HTERT RPE-1 (cell line): ENCODE results near the gene ZNF692.
"Not testable (repeated sequence)": the region's sequence is repeated elsewhere in the genome, so short reads cannot be mapped to it uniquely, and the experiment has no call there.

ENCODE experiments used
- in situ Hi-C: fragments of 300-500 bp; cut with MboI; formaldehyde crosslinking; loops from 4 replicates; pipeline ENCODE4 v1.14.3; 2020; ENCODE audit warnings: low sequenced_read_pairs

Gene ZNF692

GRCh38 chr1:248850124-248850523 lies 8.8 kb downstream of the ZNF692 start:
- in situ Hi-C loops = no loop called here

DNA sequence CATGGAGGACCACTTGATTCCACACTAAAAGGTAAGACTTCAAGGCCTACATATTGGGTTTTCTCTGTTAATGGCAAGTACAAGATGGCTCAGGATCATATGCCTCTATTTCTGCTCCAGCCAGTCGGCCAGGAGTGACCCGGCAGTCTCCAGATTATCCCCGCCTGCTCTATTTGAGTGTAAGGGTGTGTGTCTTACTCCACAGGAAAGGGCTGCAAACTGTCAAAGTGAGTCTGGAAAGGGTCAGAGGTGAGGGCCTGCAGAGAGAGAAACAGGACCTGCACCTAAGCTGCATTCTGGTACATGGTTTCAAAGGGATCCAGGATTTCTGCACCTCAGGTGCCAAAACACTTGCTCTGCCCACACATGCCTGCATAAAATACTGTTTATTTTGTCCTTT lies 9.2 kb downstream of the ZNF692 start:
- in situ Hi-C loops = no loop called here

GRCh38 chr1:248849152-248849551 lies 9.7 kb downstream of the ZNF692 start:
- in situ Hi-C loops = no loop called here

- in situ Hi-C loops = no loop called here
Measured at GRCh38 chr1:248848602-248849001, 10.3 kb downstream of the ZNF692 start.

GRCh38 chr1:248847956-248848561 lies 10.8 kb downstream of the ZNF692 start:
- in situ Hi-C loops = no loop called here

DNA sequence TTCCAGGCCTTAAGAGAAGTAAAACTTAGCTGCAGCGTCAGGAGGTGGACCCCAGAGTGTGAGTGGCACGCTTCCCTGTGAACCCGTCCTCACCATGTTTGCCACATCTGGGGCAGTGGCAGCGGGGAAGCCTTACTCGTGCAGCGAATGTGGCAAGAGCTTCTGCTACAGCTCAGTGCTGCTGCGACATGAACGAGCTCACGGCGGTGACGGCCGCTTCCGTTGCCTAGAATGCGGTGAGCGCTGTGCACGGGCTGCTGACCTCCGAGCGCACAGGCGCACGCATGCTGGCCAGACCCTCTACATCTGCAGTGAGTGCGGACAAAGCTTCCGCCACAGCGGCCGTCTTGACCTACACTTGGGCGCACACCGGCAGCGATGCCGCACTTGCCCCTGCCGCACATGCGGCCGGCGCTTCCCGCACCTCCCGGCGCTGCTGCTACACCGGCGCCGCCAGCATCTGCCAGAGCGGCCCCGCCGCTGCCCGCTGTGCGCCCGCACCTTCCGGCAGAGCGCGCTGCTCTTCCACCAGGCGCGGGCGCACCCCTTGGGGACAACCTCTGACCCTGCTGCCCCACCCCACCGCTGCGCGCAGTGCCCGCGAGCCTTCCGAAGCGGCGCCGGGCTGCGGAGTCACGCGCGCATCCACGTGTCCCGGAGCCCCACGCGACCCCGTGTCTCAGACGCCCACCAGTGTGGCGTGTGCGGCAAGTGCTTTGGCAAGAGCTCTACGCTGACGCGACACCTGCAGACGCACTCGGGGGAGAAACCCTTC lies 11.5 kb downstream of the ZNF692 start:
- in situ Hi-C loops = no loop called here

GRCh38 chr1:248844526-248844925 lies 14.4 kb downstream of the ZNF692 start:
- in situ Hi-C loops = no loop called here

DNA sequence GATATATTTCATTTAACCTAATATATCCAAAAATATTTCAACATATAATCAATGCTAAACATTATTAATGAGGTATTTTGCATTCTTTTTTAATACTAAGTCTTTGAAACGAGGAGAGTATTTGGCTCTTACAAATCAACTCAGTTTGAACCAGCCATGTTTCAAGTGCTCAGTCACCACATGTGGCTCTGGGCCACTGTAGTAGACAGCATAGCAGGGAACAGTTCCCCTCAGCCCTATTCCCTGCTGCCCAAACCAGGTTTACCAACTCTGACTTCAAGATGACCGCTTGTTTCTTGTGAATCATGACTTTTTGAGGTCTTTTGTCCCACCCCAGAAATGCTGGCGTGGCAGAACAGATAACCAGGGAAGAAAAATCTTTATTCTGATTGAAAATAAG lies 15.2 kb downstream of the ZNF692 start:
- in situ Hi-C loops = no loop called here

DNA sequence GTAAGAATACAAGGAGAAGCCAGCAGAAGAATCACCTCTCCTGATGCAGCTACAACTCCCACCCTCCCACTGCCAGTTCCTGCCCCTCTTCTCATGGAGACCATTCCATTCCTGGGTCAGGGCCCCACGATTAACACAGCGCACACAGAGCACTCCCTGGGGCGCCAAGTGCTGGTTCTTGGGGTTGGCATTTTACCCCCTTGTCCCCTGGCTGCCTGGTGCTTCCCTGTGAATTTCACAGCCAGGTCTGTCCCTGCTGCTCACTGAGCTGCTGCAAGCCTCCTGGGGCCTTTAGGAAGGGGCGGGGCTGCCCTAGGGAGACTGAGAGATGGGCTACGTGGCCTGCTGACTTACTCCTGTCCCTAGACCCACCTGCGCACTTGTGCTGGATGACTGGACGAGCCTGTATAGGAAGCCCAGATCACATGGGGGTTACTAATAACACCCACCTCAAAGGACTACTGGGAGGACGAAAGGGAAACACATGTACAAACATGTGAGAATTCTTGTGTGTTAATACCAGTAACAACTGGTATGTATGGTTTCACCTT lies 16.0 kb downstream of the ZNF692 start:
- in situ Hi-C loops = no loop called here

DNA sequence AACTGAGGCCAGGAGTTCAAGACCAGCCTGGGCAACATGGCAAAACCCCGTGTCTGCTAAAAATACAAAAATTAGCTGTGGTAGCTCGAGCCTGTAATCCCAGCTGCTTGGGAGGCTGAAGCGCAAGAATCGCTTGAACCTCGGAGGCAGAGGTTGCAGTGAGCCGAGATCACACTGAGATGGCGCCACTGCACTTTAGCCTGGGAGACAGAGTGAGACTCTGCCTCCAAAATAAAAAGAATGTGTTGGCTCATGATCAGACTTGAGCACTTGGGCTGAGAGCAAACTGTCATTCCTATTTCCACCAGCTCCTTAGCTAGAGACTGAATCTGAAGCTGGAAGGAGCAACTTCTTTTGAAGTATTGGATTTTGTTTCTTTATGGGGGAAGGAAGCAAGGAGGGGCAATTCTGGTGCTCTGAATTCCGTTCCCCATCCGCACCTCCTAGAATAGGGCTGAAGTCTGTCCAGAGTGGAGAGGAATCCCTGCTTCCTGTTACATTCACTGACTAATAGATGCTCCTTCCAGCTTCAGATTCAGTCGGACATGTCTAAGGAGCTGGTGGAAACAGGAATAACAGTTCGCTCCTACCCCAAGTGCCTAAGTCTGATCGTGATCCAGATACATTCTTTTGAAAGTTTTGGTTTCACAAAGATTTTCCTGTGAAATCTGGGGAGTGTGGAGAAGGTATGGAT lies 17.0 kb downstream of the ZNF692 start:
- in situ Hi-C loops = no loop called here

- in situ Hi-C loops = no loop called here
Measured at GRCh38 chr1:248840946-248841345, 17.9 kb downstream of the ZNF692 start.

GRCh38 chr1:248839168-248839555 lies 19.7 kb downstream of the ZNF692 start:
- in situ Hi-C loops = no loop called here

DNA sequence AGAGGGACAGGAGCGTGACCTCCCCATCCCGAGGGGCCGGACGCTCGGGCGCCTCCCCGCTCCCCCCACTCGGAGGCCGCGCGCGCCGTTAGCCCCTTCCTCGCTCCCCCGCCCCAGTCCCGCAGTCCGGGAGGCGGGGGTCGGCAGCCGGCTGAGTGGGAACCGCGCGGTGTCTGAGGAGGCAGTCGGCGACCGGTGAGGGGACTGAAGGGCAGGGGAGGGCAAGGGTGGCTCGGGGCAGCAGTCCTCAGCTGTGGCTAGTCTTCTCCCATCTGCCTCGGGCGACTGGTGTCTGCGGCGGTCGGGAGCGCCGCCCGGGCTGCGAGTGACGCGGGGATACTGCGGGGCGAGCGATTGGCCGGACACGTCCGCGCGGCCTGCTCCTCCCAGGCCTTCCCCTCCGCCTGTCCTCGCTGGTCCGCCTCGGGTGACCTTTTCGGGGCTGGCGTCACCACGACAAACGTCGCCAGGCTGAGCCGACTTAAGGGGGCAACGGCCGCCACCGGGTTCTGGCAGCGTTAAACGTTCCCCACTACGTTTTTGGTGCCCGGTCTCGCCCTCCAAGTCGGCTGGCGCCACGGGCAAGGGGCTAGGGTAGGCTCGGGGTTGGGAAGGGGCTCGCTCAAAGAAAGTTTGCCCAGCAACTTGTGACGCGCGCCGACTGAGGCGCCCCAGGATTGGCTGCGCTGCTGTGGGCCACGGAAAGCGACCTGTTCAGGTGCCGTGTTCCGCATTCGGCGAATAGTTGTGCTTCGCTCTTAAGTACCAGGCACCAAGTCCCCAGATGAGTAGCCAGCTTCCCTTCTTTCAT lies 20.3 kb downstream of the ZNF692 start:
- in situ Hi-C loops = no loop called here

DNA sequence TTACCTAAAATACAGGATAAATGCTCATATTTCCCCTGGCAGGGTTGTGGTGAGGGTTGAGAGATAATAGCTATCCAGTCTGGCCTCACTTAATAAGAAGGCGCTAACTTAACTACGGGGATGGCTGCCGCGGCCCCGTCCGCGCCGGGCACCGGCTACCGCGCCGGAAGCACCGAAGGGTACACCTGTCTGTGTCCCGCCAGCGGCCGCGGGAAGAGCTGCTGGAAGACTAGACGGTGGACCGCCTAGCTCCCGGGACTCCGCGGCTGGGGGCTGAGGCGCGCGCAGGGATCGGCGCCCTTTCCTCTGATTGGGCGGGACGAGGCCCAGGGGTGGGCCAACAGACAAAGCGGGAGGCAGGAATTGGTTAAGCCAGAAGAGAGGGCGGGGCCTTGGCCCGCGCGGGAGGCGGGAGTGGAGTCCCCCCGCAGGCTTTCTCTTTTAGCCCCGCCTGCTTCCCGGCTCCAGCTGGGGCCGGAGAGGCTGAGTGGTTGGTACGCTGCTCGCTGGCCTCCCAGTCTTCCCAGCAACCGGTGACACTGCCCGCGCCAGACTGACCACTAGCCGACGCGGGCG lies 21.0 kb downstream of the ZNF692 start, which contains the start of gene ZNF672:
TSS of gene ZNF672 (plus strand) at position 444 of the 576 bp plus-strand sequence. CDS start 9,051 bp downstream, outside the sequence.
- in situ Hi-C loops = no loop called here

DNA sequence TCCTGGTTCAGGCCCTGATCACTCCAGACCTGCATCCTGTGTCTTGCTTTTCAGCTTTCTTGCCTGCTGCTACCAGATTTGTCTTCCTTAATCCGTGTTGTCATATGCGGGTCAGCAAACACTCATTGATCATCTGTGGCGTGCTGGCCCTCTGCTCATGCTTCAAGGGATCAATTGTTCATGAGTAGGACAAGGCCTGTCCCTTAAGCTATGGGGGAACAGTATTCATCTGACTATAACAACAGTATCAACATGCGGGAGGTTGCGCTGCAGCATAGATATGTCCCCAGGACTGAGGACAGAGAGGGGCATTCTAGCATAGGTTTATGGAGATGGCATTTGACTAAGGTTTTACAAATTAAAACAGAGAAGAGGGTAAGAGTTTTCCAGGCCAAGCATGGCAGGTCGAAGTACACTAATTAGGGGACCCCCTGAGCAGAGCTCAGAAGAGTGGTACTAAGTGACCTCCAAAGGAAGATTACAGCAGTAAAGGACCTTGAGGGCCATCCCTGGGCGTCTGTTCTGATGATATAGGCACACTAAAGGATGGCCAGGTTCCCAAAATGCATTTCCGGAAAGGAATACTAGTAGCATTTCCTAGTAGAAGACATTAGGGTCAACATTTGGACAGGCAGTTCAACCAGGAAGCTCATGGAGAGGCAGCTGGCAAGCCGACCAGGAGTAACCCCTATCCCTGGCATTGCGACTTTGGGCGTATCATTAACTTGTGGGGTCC lies 21.7 kb downstream of the ZNF692 start:
- in situ Hi-C loops = no loop called here

GRCh38 chr1:248834343-248834940 lies 24.4 kb downstream of the ZNF692 start:
- in situ Hi-C loops = no loop called here

GRCh38 chr1:248831842-248832241 lies 27.0 kb downstream of the ZNF692 start:
- in situ Hi-C loops = no loop called here

GRCh38 chr1:248830718-248831017 lies 28.2 kb downstream of the ZNF692 start:
- in situ Hi-C loops = not testable (repeated sequence)

DNA sequence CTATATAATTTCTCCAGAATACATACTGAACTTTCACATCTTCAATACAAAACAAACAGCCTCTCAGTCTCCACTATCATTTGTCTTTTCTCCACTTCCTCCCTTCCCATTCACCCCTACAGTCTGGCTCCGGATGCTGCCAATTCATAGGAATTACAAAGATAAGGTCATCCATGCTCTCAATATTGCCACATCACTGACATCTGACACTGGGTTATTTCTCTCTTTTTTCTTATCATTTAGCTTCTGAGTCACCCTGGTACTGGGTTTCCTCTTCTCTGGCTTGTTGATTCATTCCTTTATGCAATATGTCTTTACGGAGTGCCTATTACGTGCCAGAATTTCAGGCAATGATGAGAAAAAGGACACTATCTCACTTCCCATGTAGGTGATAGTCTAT lies 30.0 kb downstream of the ZNF692 start:
- in situ Hi-C loops = no loop called here
